H1 (cell line): ENCODE data around the gene CMSS1.

Source experiments
- ATF3 ChIP-seq: IDR thresholded peaks from 2 replicates; pipeline ENCODE4 v1.6.1; 2011; ENCODE audit warnings: low read depth, mild to moderate bottlenecking, low read length; ENCODE audit not compliant: insufficient read depth
- CTCF ChIP-seq, 3 experiments: IDR thresholded peaks; 1 replicate in 2 of 3; 2 replicates in 1 of 3; pipeline versions ENCODE4 v1.5.1 to v1.6.1; 2011; ENCODE audit warnings: low read length in 3 of 3, mild to moderate bottlenecking in 3 of 3, inconsistent platforms in 2 of 3, low read depth in 1 of 3, moderate library complexity in 1 of 3; ENCODE audit not compliant: insufficient read depth in 1 of 3; ENCODE audit errors: control extremely low read depth in 1 of 3
- MAFK ChIP-seq: IDR thresholded peaks from 2 replicates; pipeline ENCODE4 v1.6.1; 2012; ENCODE audit warnings: low read depth, mild to moderate bottlenecking, improper control_type of control experiment, low read length
- POLR2A ChIP-seq, 2 experiments: IDR thresholded peaks; 1 replicate in 1 of 2; 2 replicates in 1 of 2; pipeline ENCODE4 v1.6.1; 2011; ENCODE audit warnings: low read depth in 2 of 2, low read length in 2 of 2, mild to moderate bottlenecking in 2 of 2; ENCODE audit errors: control extremely low read depth in 1 of 2
- POLR2AphosphoS5 ChIP-seq: IDR thresholded peaks from 2 replicates; pipeline ENCODE4 v1.6.1; 2011; ENCODE audit warnings: low read depth, low read length
- SP1 ChIP-seq: IDR thresholded peaks from 2 replicates; pipeline ENCODE4 v1.6.1; 2011; ENCODE audit warnings: low read depth, low read length

- no peak for TF ChIP-seq CTCF (IDR thresholded peaks at IDR 0.05; ENCODE audit: control extremely low read depth in 1 of 3, insufficient read depth in 1 of 3, low read depth in 1 of 3, low read length in 3 of 3)
- no peak for TF ChIP-seq SP1
- no peak for TF ChIP-seq POLR2A (IDR thresholded peaks at IDR 0.05; ENCODE audit: control extremely low read depth in 1 of 2, low read depth in 2 of 2, low read length in 2 of 2)
- no peak for TF ChIP-seq MAFK
- no peak for TF ChIP-seq ATF3
- no peak for TF ChIP-seq POLR2AphosphoS5
Measured at GRCh38 chr3:100029052-100029451, 211.4 kb downstream of the CMSS1 start.
